LNCaP clone FGC (cell line): Measurements from ENCODE around the gene SUB1.

Experiments used
- DNase-seq: peaks from one replicate; pipeline ENCODE4 v3.0.0-alpha.2; 2011; ENCODE audit warnings: low read depth
- H3K4me3 ChIP-seq: 2 replicates; pipeline ENCODE4 v1.5.1; 2011; ENCODE audit warnings: mild to moderate bottlenecking, low read depth, low read length, control low read depth
- CTCF ChIP-seq: IDR thresholded peaks from 2 replicates; pipeline ENCODE4 v1.5.1; 2012; ENCODE audit warnings: mild to moderate bottlenecking; ENCODE audit not compliant: control insufficient read depth, insufficient read depth; ENCODE audit errors: extremely low read depth

SUB1 gene

GRCh38 chr5:32559411-32559810 is 25.9 kb upstream of the SUB1 start:
- H3K4me3 ChIP-seq = no peak overlapping the region
- peak; percentile 90 for DNase-seq
- TF ChIP-seq CTCF = no peak

GRCh38 chr5:32559921-32560320 is 25.4 kb upstream of the SUB1 start:
- no peak overlapping the region for H3K4me3 ChIP-seq
- DNase-seq = no peak
- TF ChIP-seq CTCF = no peak

- H3K4me3 ChIP-seq = no peak overlapping the region
- no peak for DNase-seq
- TF ChIP-seq CTCF = no peak
Observed at GRCh38 chr5:32562056-32562455, 23.3 kb upstream of the SUB1 start.

GRCh38 chr5:32562843-32563242 is 22.5 kb upstream of the SUB1 start:
- no peak for TF ChIP-seq CTCF
- no peak overlapping the region for H3K4me3 ChIP-seq
- DNase-seq = no peak

- TF ChIP-seq CTCF = no peak
- no peak overlapping the region for H3K4me3 ChIP-seq
- no peak for DNase-seq
Observed at GRCh38 chr5:32563614-32564013, 21.7 kb upstream of the SUB1 start.

GRCh38 chr5:32565145-32565544 is 20.2 kb upstream of the SUB1 start:
- no peak overlapping the region for H3K4me3 ChIP-seq
- DNase-seq = no peak
- TF ChIP-seq CTCF = no peak

GRCh38 chr5:32566319-32567111 is 18.8 kb upstream of the SUB1 start:
- DNase-seq = no peak
- H3K4me3 ChIP-seq = no peak overlapping the region
- no peak for TF ChIP-seq CTCF
